Stimulated activated effector memory CD8-positive, alpha-beta T cell treated with anti-CD3 and anti-CD28 coated beads, Interleukin-12 subunit alpha, Interleukin-12 subunit beta, amount 100 ng/mL, for 72 hours (primary cell): ENCODE results near the gene NDUFC2.
"Not testable (repeated sequence)": the region's sequence is repeated elsewhere in the genome, so short reads cannot be mapped to it uniquely, and the experiment has no call there.

ENCODE experiments used
- ATAC-seq: fragments of 150-1000 bp; cut with Tn5 transposase; 2 replicates; pipeline ENCODE4 v1.10.0; 2021
- DNase-seq, 2 donors: peaks; one replicate each; pipeline ENCODE4 v3.0.0; 2021 to 2022; ENCODE audit warnings: low spot score in 2 of 2
- H3K27ac Mint-ChIP-seq: one replicate; pipeline ENCODE4 v1.8.0; 2022; ENCODE audit warnings: mild to moderate bottlenecking, mixed read lengths
- H3K36me3 Mint-ChIP-seq: one replicate; pipeline ENCODE4 v1.8.0; 2022; ENCODE audit warnings: mild to moderate bottlenecking, mixed read lengths
- H3K4me1 Mint-ChIP-seq: one replicate; pipeline ENCODE4 v1.8.0; 2022; ENCODE audit warnings: mixed read lengths
- H3K4me3 Mint-ChIP-seq: one replicate; pipeline ENCODE4 v1.8.0; 2022; ENCODE audit warnings: mild to moderate bottlenecking, mixed read lengths
- H3K9me3 Mint-ChIP-seq: one replicate; pipeline ENCODE4 v1.8.0; 2022; ENCODE audit warnings: mixed read lengths

Gene NDUFC2

GRCh38 chr11:78032090-78032489, 47.6 kb downstream of the NDUFC2 start:
- DNase-seq (no peak), ATAC-seq (no peak)
- peak overlapping the region; percentile 76 for H3K27ac Mint-ChIP-seq
- no peaks in the 10 kb centered on the region for H3K9me3 Mint-ChIP-seq
- no peaks in the 10 kb centered on the region for H3K36me3 Mint-ChIP-seq
- H3K4me3 Mint-ChIP-seq, result no peak overlapping the region
- peaks cover 7% of the 10 kb centered on the region for H3K4me1 Mint-ChIP-seq

- ATAC-seq (no peak), DNase-seq (no peak)
- Mint-ChIP-seq H3K36me3 (no peaks in the 10 kb centered on the region), H3K9me3 (no peaks in the 10 kb centered on the region), H3K4me1 (peaks cover 7% of the 10 kb centered on the region), H3K27ac (no peak overlapping the region), H3K4me3 (no peak overlapping the region)
Observed at GRCh38 chr11:78031629-78032028, 48.0 kb downstream of the NDUFC2 start.

GRCh38 chr11:78030429-78031325, 49.0 kb downstream of the NDUFC2 start:
- Mint-ChIP-seq H3K27ac (no peak overlapping the region), H3K4me1 (peaks cover 7% of the 10 kb centered on the region), H3K36me3 (no peaks in the 10 kb centered on the region), H3K9me3 (no peaks in the 10 kb centered on the region), H3K4me3 (no peak overlapping the region)
- ATAC-seq (peak; percentile 11), DNase-seq (no peak)

- H3K4me1 Mint-ChIP-seq, DNase-seq, ATAC-seq, H3K4me3 Mint-ChIP-seq, H3K9me3 Mint-ChIP-seq, H3K36me3 Mint-ChIP-seq: not testable (repeated sequence)
- H3K27ac Mint-ChIP-seq, result peak overlapping the region; percentile 56
Observed at GRCh38 chr11:78028423-78028822, 51.2 kb downstream of the NDUFC2 start.

- H3K4me1 Mint-ChIP-seq, result peaks cover 3% of the 10 kb centered on the region
- DNase-seq, result no peak
Observed at GRCh38 chr11:78027759-78028158, 51.9 kb downstream of the NDUFC2 start.

GRCh38 chr11:78025378-78025777, 54.3 kb downstream of the NDUFC2 start:
- DNase-seq, result no peak
- ATAC-seq, result no peak
- H3K4me1 Mint-ChIP-seq, result peaks cover 10% of the 10 kb centered on the region
- no peaks in the 10 kb centered on the region for H3K36me3 Mint-ChIP-seq
- no peaks in the 10 kb centered on the region for H3K9me3 Mint-ChIP-seq
- H3K4me3 Mint-ChIP-seq, result no peak overlapping the region
- H3K27ac Mint-ChIP-seq, result no peak overlapping the region

More at GRCh38 chr11:78027759-78028158, 51.9 kb downstream of the NDUFC2 start:
- H3K36me3 Mint-ChIP-seq, result no peaks in the 10 kb centered on the region
- no peak overlapping the region for H3K4me3 Mint-ChIP-seq
- no peak for ATAC-seq
- no peak overlapping the region for H3K27ac Mint-ChIP-seq
- H3K9me3 Mint-ChIP-seq, result no peaks in the 10 kb centered on the region

- no peak overlapping the region for H3K27ac Mint-ChIP-seq
- no peaks in the 10 kb centered on the region for H3K36me3 Mint-ChIP-seq
- ATAC-seq, result no peak
- no peaks in the 10 kb centered on the region for H3K9me3 Mint-ChIP-seq
- no peak for DNase-seq
- peaks cover 10% of the 10 kb centered on the region for H3K4me1 Mint-ChIP-seq
- H3K4me3 Mint-ChIP-seq, result no peak overlapping the region
Observed at GRCh38 chr11:78023426-78023825, 56.2 kb downstream of the NDUFC2 start.

GRCh38 chr11:78022397-78023396, 57.0 kb downstream of the NDUFC2 start, which contains the start of gene KCTD14:
Gene KCTD14 (minus strand): TSS chr11:78023276. CDS start chr11:78023249, 27 bp downstream.
- ATAC-seq (peak; percentile 24), DNase-seq (no peak)
- Mint-ChIP-seq H3K27ac (no peak within 1 kb of the TSS), H3K4me1 (peaks cover 10% of the 10 kb centered on the region), H3K9me3 (no peaks in the 10 kb centered on the region), H3K4me3 (peak within 1 kb of the TSS; percentile 13), H3K36me3 (no peaks in the 10 kb centered on the region)

- ATAC-seq, result no peak
- Mint-ChIP-seq H3K9me3 (no peaks in the 10 kb centered on the region), H3K36me3 (no peaks in the 10 kb centered on the region), H3K4me3 (no peak overlapping the region), H3K4me1 (peaks cover 10% of the 10 kb centered on the region), H3K27ac (no peak overlapping the region)
- no peak for DNase-seq
Observed at GRCh38 chr11:78021611-78022010, 58.1 kb downstream of the NDUFC2 start.

- Mint-ChIP-seq H3K9me3 (no peaks in the 10 kb centered on the region), H3K36me3 (no peaks in the 10 kb centered on the region), H3K4me3 (no peak overlapping the region), H3K27ac (no peak overlapping the region), H3K4me1 (peaks cover 10% of the 10 kb centered on the region)
- DNase-seq (no peak), ATAC-seq (no peak)
Observed at GRCh38 chr11:78020246-78020645, 59.4 kb downstream of the NDUFC2 start.

- no peaks in the 10 kb centered on the region for H3K36me3 Mint-ChIP-seq
- no peak overlapping the region for H3K27ac Mint-ChIP-seq
- H3K4me1 Mint-ChIP-seq, result peaks cover 10% of the 10 kb centered on the region
Observed at GRCh38 chr11:78019808-78020207, 59.9 kb downstream of the NDUFC2 start.

More at GRCh38 chr11:78019808-78020207, 59.9 kb downstream of the NDUFC2 start:
- no peak for ATAC-seq
- H3K4me3 Mint-ChIP-seq, result no peak overlapping the region
- no peak for DNase-seq
- H3K9me3 Mint-ChIP-seq, result no peaks in the 10 kb centered on the region
